ENCODE results near the gene ACOT7. TPM values are rescaled to one million over a fixed set of nuclear protein-coding genes. Genes with fewer than 3 reads are reported as not detected.

Gene ACOT7
- total RNA-seq, 6 donors from 2014 or later: 8.2 to 33.4 (median 26.5) TPM

DNA sequence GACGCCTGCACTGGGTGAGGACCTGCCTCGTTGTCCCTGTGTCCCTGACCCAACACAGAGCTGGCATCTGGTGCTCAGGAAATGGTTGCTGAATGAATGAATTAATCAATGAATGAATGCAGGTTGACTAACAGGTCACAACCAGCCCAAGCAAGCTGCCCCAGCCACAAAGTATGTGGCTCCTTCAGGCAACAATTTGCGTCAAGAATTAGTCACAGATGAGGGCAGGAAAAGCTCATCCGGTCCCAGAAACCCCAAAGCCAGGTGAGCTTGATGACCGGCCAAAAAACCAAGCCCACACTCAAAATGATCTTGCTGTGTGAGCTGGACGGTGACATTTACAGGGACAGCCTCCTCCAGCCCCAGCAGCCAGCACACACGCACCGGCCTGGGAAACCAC lies 92.0 kb downstream of the ACOT7 start:
- ATAC-seq (ENCODE audit: low FRiP score in 2 of 2) (no peak), DNase-seq (no peak)
- TF ChIP-seq POLR2A (IDR thresholded peaks at IDR 0.05) (no peak), POLR2AphosphoS5 (IDR thresholded peaks at IDR 0.05) (no peak)
- no peaks in the 10 kb centered on the region for H3K27me3 ChIP-seq
- no peaks in the 10 kb centered on the region for H3K36me3 ChIP-seq
- H3K4me1 ChIP-seq: no peaks in the 10 kb centered on the region
- H3K4me3 ChIP-seq: no peak overlapping the region
- H3K9me3 ChIP-seq: no peaks in the 10 kb centered on the region
- 91 to 97% methylated on average over 8 of the region's 8 CpGs for WGBS, 2 donors
- no peak overlapping the region for H3K27ac ChIP-seq

DNA sequence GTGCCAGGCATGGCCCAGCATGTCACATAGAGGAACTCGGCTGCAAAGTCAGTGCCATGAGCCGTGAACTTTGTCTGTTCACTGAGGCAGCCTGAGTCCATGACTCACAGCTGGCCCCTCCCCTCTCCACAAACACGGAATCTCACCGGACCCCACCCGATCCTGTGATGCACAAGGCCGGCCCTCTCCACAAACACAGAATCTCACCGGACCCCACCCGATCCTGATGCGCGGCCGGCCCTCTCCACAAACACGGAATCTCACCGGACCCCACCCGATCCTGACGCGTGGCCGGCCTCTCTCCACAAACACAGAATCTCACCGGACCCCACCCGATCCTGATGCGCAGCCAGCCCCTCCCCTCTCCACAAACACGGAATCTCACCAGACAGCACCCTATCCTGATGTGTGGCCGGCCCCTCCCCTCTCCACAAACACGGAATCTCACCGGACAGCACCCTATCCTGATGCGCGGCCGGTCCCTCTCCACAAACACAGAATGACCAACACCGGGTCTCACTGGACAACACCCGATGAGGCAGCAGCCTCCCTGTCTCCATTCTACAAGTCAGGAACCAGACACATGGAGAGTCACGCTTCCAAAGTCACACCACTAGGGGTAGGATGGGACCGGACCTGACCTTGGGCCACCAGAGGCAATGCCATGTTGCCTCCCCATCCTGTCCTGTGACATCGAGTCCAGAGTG lies 93.1 kb downstream of the ACOT7 start:
- no peaks in the 10 kb centered on the region for H3K36me3 ChIP-seq
- H3K9me3 ChIP-seq: no peaks in the 10 kb centered on the region
- 89 to 91% methylated on average over 28 to 32 of the region's 32 CpGs for WGBS, 2 donors
- H3K27ac ChIP-seq: no peak overlapping the region
- no peaks in the 10 kb centered on the region for H3K27me3 ChIP-seq
- H3K4me3 ChIP-seq: no peak overlapping the region
- TF ChIP-seq POLR2A (IDR thresholded peaks at IDR 0.05) (no peak), POLR2AphosphoS5 (IDR thresholded peaks at IDR 0.05) (no peak), EP300 (IDR thresholded peaks at IDR 0.05) (no peak)
- TF ChIP-seq, protein P1, sequence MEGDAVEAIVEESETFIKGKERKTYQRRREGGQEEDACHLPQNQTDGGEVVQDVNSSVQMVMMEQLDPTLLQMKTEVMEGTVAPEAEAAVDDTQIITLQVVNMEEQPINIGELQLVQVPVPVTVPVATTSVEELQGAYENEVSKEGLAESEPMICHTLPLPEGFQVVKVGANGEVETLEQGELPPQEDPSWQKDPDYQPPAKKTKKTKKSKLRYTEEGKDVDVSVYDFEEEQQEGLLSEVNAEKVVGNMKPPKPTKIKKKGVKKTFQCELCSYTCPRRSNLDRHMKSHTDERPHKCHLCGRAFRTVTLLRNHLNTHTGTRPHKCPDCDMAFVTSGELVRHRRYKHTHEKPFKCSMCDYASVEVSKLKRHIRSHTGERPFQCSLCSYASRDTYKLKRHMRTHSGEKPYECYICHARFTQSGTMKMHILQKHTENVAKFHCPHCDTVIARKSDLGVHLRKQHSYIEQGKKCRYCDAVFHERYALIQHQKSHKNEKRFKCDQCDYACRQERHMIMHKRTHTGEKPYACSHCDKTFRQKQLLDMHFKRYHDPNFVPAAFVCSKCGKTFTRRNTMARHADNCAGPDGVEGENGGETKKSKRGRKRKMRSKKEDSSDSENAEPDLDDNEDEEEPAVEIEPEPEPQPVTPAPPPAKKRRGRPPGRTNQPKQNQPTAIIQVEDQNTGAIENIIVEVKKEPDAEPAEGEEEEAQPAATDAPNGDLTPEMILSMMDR (IDR thresholded peaks at IDR 0.05): no peak
- H3K4me1 ChIP-seq: no peaks in the 10 kb centered on the region
- DNase-seq (no peak), ATAC-seq (ENCODE audit: low FRiP score in 2 of 2) (no peak)

DNA sequence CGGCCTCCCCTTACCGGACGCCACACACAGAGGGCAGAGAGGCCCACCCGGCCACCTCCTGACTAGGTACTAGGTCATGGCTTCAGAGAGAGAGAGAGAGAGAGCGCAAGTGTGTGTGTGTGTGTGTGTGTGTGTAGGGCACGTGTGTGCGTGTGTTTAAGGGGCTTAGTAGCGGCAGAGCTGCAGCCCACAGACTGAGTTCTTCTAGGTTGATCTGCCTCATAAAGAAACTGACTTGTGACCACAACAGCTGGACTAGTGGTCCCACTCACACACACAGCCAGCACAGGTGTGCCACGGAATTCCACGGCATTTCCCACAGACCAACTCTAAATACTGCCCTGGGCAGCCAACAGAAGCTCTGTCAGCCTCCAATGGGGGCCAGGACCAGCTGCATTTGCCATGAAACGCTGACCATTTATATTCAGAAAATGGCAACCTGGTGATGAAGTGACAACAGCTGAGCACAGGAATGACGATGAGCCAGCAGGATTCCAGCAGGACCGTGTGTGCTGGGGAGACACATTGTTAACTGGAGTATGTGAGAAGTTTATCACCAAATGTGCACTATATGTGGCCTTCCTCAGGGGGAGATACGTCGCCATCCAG lies 93.9 kb downstream of the ACOT7 start:
- no peaks in the 10 kb centered on the region for H3K4me1 ChIP-seq
- TF ChIP-seq POLR2A (IDR thresholded peaks at IDR 0.05) (no peak), POLR2AphosphoS5 (IDR thresholded peaks at IDR 0.05) (no peak), EP300 (IDR thresholded peaks at IDR 0.05) (no peak)
- TF ChIP-seq, protein P1 (IDR thresholded peaks at IDR 0.05): no peak
- no peak for DNase-seq
- H3K36me3 ChIP-seq: no peaks in the 10 kb centered on the region
- WGBS, 2 donors: 89% methylated on average over 15 of the region's 15 CpGs
- no peaks in the 10 kb centered on the region for H3K27me3 ChIP-seq
- H3K27ac ChIP-seq: no peak overlapping the region
- H3K9me3 ChIP-seq: no peaks in the 10 kb centered on the region
- ATAC-seq (ENCODE audit: low FRiP score in 2 of 2): no peak
- no peak overlapping the region for H3K4me3 ChIP-seq

DNA sequence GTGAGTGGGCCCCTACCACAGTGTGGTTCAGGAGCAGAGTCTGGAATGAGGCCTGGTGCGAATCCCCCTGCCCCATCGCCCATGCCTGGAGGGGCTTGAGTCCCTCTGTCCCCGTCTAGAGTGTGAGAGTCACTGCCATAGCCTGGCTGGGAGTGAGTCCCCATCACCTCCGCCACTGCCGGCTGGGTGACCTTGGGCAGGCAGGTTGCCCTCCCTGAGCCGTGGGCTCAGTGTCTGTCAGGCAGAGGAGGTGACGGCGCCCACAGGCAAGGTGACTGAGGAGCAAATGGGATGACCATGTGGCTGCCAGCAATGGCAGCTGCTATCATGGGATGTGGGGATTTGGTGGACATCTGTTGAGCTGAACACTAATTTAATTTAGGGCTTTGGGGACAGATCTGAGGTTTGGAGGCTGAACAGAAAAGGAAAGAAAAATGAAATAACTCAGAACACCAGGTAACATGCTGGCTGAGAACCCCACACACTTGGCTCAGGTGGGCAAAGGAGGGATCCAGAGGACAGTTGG lies 94.6 kb downstream of the ACOT7 start:
- DNase-seq (no peak), ATAC-seq (ENCODE audit: low FRiP score in 2 of 2) (no peak)
- TF ChIP-seq, protein P1 (IDR thresholded peaks at IDR 0.05): no peak
- TF ChIP-seq POLR2A (IDR thresholded peaks at IDR 0.05) (no peak), EP300 (IDR thresholded peaks at IDR 0.05) (no peak), POLR2AphosphoS5 (IDR thresholded peaks at IDR 0.05) (no peak)
- no peak overlapping the region for H3K4me3 ChIP-seq
- WGBS, 2 donors: 84 to 98% methylated on average over 4 to 8 of the region's 8 CpGs
- no peak overlapping the region for H3K27ac ChIP-seq
- H3K27me3 ChIP-seq: no peaks in the 10 kb centered on the region
- no peaks in the 10 kb centered on the region for H3K4me1 ChIP-seq
- H3K36me3 ChIP-seq: peaks cover 0 to 6% (median 1%) of the 10 kb centered on the region in 4 donors
- H3K9me3 ChIP-seq: no peaks in the 10 kb centered on the region

DNA sequence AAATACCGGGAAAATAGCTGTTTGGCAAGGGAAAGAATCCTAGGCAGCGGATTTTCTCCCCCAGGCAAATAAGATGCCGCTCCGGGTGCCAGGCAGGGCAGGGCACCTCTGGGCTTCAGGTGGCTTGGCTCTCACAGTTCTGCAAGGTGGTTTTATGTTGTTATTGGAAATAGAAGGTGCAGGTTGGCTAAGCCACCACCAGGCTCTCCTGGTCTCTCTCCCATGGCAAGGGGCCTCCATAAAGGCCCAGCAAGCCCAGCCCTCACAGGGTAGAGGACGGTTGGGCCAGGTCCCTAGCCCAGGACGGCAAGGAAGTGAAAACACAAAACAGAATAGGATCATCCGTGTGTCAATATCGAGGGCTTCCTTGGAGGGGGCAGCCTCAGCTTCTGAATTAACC lies 95.0 kb downstream of the ACOT7 start:
- TF ChIP-seq POLR2A (IDR thresholded peaks at IDR 0.05) (no peak), POLR2AphosphoS5 (IDR thresholded peaks at IDR 0.05) (no peak), EP300 (IDR thresholded peaks at IDR 0.05) (no peak)
- TF ChIP-seq, protein P1 (IDR thresholded peaks at IDR 0.05): no peak
- Histone ChIP-seq H3K4me1 (no peaks in the 10 kb centered on the region), H3K9me3 (no peaks in the 10 kb centered on the region), H3K27ac (no peak overlapping the region), H3K27me3 (no peaks in the 10 kb centered on the region), H3K4me3 (no peak overlapping the region), H3K36me3 (peaks cover 0 to 10% (median 3%) of the 10 kb centered on the region in 4 donors)
- 91 to 97% methylated on average over 8 of the region's 8 CpGs for WGBS, 2 donors
- no peak for DNase-seq
- ATAC-seq (ENCODE audit: low FRiP score in 2 of 2): no peak
